Peyer's patch (tissue), 4 donors: ENCODE measurements around the gene SLC39A10.

ENCODE experiments used
- POLR2A ChIP-seq, 2 donors: fragments of 450-650 bp; IDR thresholded peaks; one replicate each; pipeline ENCODE4 v1.5.1; 2017; ENCODE audit warnings: antibody characterized with exemption in 2 of 2, mild to moderate bottlenecking in 2 of 2, moderate library complexity in 2 of 2
- TF ChIP-seq, protein P1 (sequence below), 6 experiments: fragments of 450-650 bp in 4 of 6; fragments of 200-600 bp in 2 of 6; sonication (generic) in 1 of 6; IDR thresholded peaks; one replicate each; pipeline ENCODE4 v1.5.1; 2017 to 2019; ENCODE audit warnings: antibody characterized with exemption in 6 of 6, mild to moderate bottlenecking in 3 of 6, moderate library complexity in 1 of 6

DNA sequence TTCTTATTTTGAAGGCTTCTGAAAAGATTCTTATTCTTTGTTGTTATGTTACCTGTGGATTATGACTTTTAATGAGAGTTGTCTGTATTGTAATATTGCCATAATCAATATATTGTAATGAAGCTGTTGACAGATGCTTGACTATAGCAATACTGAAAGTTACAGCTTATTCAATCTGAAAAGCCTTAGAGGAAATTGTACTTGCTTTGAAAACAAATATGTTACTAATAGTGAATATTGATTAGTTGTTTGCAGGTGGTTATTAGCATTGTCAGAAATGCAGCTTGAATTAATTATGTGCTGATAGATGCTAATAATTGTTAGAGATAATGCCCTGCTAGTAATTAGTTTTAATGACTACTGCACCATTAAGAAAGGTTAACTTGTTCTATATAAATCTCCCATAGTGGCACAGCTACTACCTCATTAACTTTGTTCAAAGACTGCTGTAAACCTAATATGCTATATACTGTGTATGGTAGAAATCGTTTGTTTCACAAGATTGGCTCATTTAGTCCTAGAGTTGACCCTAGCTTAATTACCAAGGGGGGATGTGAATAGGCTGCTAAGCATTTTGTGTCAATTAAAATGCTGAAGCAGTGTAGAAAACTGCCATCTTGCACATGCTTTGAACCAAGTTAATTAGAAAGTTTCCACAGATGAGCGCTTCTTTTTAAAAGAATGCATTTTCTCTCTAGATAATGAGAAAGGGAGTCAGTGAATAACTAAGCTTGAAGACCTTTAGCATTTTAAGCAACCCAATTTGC is 30.5 kb downstream of the SLC39A10 start:
- no peak for TF ChIP-seq POLR2A (IDR thresholded peaks at IDR 0.05)
- TF ChIP-seq, protein P1, sequence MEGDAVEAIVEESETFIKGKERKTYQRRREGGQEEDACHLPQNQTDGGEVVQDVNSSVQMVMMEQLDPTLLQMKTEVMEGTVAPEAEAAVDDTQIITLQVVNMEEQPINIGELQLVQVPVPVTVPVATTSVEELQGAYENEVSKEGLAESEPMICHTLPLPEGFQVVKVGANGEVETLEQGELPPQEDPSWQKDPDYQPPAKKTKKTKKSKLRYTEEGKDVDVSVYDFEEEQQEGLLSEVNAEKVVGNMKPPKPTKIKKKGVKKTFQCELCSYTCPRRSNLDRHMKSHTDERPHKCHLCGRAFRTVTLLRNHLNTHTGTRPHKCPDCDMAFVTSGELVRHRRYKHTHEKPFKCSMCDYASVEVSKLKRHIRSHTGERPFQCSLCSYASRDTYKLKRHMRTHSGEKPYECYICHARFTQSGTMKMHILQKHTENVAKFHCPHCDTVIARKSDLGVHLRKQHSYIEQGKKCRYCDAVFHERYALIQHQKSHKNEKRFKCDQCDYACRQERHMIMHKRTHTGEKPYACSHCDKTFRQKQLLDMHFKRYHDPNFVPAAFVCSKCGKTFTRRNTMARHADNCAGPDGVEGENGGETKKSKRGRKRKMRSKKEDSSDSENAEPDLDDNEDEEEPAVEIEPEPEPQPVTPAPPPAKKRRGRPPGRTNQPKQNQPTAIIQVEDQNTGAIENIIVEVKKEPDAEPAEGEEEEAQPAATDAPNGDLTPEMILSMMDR (IDR thresholded peaks at IDR 0.05), result no peak
